GM15510 (cell line): ENCODE data around the gene LAP3.

Experiments
- POLR2A ChIP-seq: IDR thresholded peaks from 3 replicates; pipeline ENCODE4 v1.6.1; 2011; ENCODE audit warnings: borderline replicate concordance; ENCODE audit not compliant: insufficient read length; ENCODE audit errors: extremely low read depth

The LAP3 gene

DNA sequence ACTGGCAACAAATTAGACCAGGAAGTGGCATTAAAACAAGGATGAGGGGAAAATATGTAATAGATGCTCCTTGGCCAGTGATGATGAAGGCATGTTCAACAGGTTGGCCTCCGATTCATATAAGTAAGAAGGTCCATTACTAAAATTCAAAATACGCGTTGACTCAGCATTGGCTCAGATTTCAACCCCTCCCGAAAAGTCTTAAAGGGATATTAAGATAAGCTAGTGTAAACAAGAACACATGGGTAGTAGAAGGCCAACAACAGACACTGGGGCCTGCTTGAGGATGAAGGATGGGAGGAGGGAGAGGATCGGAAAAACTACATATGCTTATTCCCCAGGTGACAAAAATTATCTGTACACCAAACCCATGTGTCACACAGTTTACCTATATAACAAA, 19.1 kb upstream of the LAP3 start:
- TF ChIP-seq POLR2A, result no peak

DNA sequence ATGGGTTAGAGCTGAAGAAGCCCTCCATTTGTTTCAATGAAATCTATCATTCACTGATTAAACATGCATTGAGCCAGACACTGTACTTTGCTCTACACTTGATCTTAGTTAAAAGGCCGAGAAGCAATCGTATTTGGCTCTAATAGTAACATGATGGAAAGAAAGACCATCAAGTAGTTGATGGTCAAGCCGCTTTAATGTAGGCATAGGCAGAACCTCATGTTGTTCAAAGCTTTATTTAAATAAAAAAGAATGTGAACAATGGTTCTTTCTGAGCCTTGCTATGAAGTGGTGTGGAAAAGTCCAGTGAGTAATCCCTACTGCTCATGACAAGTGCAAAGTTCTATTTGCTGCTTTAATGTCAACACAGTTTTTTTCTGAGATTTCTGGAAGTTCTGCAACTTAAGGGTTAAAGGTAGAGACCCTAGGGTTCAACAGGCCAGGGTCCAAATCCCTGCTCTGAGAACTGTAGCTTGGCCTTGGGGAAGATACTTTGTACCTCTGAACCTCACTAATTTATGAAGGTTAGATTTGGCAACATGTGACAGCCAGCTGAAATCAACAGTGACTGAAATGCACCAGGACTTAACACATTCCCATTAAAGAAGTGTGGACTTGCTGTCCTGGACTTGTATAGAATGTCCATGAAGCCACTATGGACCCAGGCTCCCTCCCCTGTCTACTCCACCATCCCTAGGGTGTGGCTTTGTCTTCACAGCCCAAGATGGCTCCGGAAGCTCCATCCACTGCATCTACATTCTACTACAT, 17.9 kb upstream of the LAP3 start:
- TF ChIP-seq POLR2A, result no peak

DNA sequence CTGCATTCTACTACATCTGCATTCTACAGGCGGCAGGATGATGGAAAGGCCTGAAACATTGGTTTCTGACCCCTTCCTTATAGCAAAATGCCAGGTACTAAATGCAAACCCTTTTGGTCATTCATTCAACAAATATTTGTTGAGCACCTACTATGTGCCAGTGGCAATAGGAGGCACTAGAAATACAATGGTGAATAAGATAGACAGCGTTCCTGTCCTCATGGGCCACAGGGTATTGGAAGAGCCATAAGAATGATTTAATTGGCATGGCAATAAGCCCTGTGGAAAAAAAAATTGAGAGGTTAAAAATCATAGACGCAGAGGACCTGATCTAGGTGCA, 17.3 kb upstream of the LAP3 start:
- TF ChIP-seq POLR2A, result no peak

DNA sequence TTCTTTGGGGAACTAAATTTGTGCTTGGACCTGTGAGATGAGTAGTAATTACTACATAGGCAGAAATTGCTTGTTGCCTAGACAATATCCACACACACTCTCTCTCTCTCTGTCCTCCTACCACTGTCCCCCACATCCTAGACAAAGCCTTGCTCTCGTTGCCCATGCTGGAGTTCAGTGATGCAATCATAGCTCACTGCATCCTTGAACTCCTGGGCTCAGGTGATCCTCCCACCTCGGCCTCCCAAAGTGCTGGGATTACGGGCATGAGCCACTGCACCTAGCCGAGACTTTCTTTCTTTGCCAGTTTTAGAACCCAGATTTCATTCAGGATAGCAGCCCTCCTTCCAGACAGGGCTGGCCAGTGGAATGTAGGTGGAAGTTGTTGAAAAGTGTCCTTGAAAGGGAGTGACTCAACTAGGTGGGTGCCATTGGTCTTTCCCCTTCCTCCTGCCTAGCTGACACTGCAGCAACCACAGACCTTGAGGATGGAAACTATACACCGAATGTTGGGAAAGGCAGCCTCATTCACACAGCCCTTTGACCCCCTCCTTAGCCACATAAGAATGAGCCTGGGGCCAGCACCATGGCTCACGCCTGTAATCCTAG, 16.8 kb upstream of the LAP3 start:
- TF ChIP-seq POLR2A, result no peak

DNA sequence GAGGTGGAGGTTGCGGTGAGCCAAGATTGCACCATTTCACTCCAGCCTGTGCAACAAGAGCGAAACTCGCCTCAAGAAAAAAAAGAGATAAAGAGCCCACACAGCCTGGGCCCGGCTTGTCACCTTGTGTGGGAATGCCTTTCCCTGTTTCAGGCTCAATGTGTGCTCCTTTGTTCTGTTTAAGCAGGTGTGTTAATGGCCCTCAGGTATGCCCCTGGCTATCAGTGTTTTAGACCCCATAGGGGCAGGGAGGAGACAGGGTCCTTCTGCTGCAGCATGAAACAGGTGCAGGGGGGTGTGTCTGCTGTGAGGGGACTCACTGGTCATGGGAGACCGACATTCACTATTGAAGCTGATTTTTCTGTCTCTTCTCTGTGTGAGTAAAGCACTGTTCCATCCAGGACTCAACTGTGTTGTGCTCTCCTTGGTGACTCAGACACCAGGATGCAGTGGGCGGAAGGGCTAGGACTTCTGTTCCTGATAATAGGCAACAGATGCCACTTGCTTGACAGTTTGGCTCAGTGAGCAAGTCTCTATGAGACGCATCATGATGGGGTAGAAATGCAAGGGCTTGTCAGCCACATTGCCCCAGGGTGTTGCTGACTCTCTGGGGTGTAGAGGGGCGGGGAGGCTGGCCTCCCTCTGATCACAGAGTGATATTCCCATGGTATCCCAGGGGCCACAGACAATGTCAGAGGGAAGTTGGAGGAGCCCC, 15.6 kb upstream of the LAP3 start:
- TF ChIP-seq POLR2A, result no peak

DNA sequence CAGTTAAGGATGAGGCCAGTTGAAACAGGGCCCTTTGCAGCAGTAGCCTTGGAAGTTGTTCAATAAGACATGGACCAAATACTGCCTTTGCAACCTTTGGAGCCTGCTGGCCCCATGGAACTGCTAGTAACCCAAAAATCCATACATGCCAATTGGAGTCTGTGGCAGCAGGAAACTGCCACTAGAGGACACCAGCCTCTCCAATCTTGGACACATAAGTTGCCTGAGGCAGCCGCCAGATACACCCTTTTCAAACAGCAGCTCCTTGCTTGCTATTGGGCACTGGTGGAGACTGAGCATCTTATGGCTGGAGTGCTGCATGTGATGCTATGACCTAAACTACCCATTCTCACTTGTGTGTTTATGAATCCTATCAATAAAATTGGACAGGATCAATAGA, 14.8 kb upstream of the LAP3 start:
- no peak for TF ChIP-seq POLR2A

DNA sequence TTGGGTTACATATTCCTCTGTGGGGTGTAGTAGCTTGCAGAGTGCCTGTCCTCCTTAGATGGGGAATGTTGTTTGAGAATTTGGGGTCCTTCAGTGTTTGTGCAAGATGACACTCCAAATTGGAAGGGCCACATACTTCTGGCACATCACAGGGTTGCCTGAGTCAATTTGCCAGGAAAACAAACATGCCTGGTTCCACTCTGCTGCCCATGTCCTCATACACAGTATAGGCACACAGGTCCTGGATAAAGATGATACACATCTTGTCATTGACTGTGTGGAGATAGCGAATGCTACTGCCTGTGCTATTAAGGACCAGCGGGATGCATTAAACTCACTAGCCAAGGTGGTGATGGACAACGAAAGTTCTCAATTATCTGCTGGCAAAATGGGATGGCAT, 11.2 kb upstream of the LAP3 start:
- no peak for TF ChIP-seq POLR2A

DNA sequence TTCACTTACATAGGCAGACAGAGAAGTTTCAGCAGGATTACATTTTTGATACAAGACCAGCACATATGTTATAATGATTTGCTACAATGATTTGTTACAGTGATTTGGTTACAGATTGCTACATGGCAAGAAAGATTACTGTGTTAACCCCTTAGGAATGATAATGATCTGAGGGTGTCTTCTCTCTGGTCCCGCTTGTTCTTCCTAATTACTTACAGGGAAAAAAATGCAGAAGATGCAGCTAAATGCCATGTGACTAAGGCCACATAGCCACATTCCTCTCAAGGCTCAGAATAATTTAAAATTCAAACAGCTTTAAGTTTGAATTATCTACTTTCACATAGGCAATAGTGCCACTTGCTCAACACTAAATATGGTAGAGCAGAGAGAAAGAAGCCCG, 9.7 kb upstream of the LAP3 start:
- TF ChIP-seq POLR2A, result no peak

DNA sequence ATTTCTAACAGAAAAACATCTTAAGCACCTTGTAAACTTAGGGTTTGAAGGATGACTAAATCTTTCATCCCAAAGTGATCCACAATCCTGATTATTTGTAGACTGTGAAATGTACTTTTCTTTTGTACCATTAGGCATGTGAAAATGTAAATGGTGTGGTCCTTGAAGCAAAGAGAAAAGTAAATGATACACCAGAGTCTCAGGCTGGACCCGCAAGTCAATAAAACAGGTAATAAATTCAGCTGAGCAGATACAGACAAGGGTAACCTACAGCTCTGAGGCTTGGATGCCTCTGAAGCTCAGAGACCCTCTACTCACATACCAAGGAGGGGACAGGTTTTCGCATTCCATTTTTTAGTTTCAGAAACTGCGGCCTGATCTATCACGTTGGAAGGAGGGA, 2.8 kb upstream of the LAP3 start:
- TF ChIP-seq POLR2A, result no peak

DNA sequence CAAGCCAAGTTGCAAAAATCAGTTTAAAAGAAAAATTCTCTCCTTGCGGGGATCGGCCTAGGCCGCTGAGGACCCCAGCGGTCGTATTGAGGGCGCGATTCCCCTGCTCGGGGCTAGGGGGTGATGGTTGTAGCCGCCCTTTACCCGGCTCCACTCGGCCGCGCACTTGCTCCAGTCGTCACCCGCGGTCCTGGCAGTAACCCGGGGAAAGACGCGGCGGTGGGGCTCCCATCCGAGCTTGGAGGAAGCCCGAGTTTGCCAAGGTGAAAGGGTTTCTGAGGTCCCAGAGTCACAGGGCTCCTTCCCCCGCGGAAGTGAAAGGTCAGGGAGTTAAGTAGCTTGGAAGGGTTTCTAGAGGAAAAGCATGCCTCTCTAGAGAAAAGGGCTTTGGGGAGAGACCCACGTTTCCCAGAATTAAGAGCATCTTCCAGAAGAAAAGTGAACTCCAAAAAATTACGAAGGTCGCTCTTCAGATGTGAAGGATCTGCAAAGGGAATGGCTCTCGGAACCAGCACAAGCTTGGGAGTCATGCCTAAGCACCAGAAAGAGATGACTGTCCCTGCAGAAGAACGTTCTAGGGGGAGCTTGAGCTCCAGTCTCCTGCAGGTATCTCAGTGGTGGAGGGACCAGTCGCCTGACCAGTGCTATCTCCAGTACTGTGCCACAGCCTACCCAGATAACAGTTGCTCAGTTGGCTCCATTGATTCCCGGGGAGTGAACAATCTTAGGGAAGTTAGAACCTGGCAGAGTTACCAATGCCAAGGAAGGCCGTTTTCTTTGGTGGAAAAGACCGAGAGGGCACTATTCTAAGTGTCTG, 875 bp downstream of the LAP3 start:
- no peak for TF ChIP-seq POLR2A

DNA sequence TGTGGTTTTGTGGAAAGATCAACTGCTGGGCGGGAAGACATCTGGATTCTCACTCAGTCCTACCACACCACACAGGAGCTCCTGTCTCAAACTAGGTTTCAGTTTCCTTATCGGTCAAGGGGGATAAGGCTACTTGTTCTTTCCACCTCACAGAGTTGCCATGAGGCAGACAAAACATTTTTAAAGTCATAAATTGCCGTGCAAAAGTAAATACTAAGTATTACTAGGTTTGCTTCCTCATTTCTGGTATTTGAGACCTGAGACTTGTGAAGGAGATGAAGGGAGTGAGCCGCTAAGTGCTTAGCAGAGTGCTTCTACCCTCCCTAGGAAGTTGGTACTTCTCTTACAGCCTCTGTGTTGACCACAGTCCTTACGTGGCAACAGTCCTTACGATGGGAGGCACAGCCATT, 1.5 kb downstream of the LAP3 start:
- TF ChIP-seq POLR2A, result no peak

DNA sequence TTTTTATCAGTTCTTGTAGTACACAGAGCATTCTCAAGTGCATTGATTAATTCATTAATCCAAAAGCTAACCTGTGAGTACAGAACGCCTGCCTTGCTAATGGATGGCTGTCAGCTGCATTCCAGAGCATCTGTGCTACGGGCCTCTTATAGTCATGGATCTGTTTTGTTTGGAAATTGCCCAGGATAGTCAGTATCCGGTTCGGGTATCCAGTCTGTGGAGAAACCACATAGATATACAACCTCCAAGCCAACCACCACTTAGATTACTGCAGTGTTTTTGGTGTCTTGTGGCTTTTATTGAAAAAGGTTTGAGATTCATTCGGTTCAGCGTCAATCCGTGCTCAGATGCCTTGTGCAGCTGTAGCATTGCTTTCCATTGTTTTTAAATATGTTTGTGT, 4.0 kb downstream of the LAP3 start:
- TF ChIP-seq POLR2A, result no peak

DNA sequence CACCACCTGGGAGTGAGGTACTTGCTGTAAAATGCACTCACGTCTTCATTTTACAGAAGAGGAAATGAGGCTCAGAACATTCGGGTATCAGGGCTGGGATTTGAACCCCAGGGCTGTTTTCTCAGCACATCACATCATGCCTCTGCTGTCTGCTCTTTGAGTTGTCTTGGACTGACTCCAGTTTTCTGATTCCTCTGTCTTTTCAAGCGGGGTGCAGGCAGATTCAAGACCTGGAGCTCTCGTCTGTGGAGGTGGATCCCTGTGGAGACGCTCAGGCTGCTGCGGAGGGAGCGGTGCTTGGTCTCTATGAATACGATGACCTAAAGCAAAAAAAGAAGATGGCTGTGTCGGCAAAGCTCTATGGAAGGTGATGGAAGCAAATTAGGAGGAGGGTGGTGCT, 6.3 kb downstream of the LAP3 start:
- TF ChIP-seq POLR2A, result no peak

DNA sequence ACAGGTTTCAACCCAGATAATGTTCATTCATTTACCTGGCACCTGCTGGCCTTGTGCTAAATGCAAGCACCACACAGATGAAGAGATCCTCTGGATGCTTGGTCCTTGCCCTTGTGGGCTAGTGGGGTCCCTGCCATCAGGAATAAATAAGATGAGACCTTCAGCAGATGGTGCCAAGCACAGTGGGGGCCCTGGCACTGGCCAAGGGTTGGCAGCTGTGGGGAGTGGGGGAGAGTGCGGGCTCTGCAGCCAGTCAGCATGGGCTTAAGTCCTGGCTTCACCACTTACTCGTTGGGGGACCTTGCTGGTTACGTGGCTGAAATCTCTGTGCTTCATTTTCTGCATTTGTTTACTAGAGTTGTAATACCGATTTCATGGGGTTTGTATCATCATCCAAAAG, 6.9 kb downstream of the LAP3 start:
- no peak for TF ChIP-seq POLR2A
